SU-DHL-6 (cell line): Measurements from ENCODE around the gene SLC7A10.

Experiments
- H2AFZ ChIP-seq: fragments of 200-600 bp; sonication (generic); 2 replicates; pipeline ENCODE4 v1.6.1; 2014; ENCODE audit warnings: low read depth, mild to moderate bottlenecking, moderate library complexity, mixed read lengths, antibody characterized with exemption, low read length; ENCODE audit not compliant: severe bottlenecking
- H3F3A ChIP-seq: fragments of 200-600 bp; shearing (Covaris generic); 2 replicates; pipeline ENCODE4 v1.6.0; 2016; ENCODE audit warnings: antibody characterized with exemption, mild to moderate bottlenecking; ENCODE audit not compliant: insufficient read depth
- H3K27ac ChIP-seq: fragments of 200-600 bp; sonication (generic); 2 replicates; pipeline ENCODE4 v1.5.1; 2016; ENCODE audit warnings: low read depth, mild to moderate bottlenecking, low read length, moderate library complexity, mixed read lengths
- H3K27me3 ChIP-seq: fragments of 200-600 bp; sonication (generic), shearing (Covaris generic); 2 replicates; pipeline ENCODE4 v1.6.0; 2014; ENCODE audit warnings: mild to moderate bottlenecking, low read length
- H3K36me3 ChIP-seq: fragments of 200-600 bp; sonication (generic); 2 replicates; pipeline ENCODE4 v1.6.1; 2014; ENCODE audit warnings: mild to moderate bottlenecking, low read length, mixed read lengths
- H3K4me2 ChIP-seq: fragments of 300-600, 200-600 bp; shearing (Covaris generic), sonication (generic); 2 replicates; pipeline ENCODE4 v1.6.0; 2014; ENCODE audit warnings: low read length, low read depth, mild to moderate bottlenecking; ENCODE audit not compliant: poor library complexity, severe bottlenecking
- H3K4me3 ChIP-seq: fragments of 200-600 bp; sonication (generic); 2 replicates; pipeline ENCODE4 v1.5.1; 2014; ENCODE audit warnings: antibody characterized with exemption, low read length, mild to moderate bottlenecking, mixed read lengths; ENCODE audit not compliant: insufficient read depth, poor library complexity, severe bottlenecking
- H3K79me2 ChIP-seq: fragments of 200-600 bp; sonication (generic); 2 replicates; pipeline ENCODE4 v1.6.1; 2014; ENCODE audit warnings: mild to moderate bottlenecking, low read length, moderate library complexity; ENCODE audit not compliant: insufficient read depth
- H3K9ac ChIP-seq: fragments of 200-600 bp; sonication (generic); 2 replicates; pipeline ENCODE4 v1.7.0; 2014; ENCODE audit warnings: mild to moderate bottlenecking, low read length
- H3K9me2 ChIP-seq: fragments of 200-600 bp; sonication (generic); replicated peaks from 2 replicates; pipeline ENCODE4 v1.6.1; 2014; ENCODE audit warnings: low read length; ENCODE audit not compliant: insufficient read depth
- H3K9me3 ChIP-seq: fragments of 200-600 bp; sonication (generic); 2 replicates; pipeline ENCODE4 v1.6.1; 2014; ENCODE audit warnings: low read length, mixed read lengths; ENCODE audit not compliant: insufficient read depth
- H4K20me1 ChIP-seq: fragments of 200-600 bp; sonication (generic); 2 replicates; pipeline ENCODE4 v1.6.1; 2014; ENCODE audit warnings: low read depth, mild to moderate bottlenecking, antibody characterized with exemption, low read length, moderate library complexity, mixed read lengths
- EZH2phosphoT487 ChIP-seq: fragments of 200-600 bp; sonication (generic), shearing (Covaris generic); conservative IDR thresholded peaks from 2 replicates; pipeline ENCODE4 v1.6.1; 2018; ENCODE audit warnings: mild to moderate bottlenecking, antibody characterized with exemption, low read length, moderate library complexity, mixed read lengths
- TF ChIP-seq, protein P1 (sequence below): fragments of 200-600 bp; sonication (generic); IDR thresholded peaks from one replicate; pipeline ENCODE4 v1.5.1; 2017; ENCODE audit warnings: antibody characterized with exemption, mild to moderate bottlenecking, low read length, moderate library complexity; ENCODE audit not compliant: insufficient read depth, poor library complexity, severe bottlenecking

SLC7A10 gene

DNA sequence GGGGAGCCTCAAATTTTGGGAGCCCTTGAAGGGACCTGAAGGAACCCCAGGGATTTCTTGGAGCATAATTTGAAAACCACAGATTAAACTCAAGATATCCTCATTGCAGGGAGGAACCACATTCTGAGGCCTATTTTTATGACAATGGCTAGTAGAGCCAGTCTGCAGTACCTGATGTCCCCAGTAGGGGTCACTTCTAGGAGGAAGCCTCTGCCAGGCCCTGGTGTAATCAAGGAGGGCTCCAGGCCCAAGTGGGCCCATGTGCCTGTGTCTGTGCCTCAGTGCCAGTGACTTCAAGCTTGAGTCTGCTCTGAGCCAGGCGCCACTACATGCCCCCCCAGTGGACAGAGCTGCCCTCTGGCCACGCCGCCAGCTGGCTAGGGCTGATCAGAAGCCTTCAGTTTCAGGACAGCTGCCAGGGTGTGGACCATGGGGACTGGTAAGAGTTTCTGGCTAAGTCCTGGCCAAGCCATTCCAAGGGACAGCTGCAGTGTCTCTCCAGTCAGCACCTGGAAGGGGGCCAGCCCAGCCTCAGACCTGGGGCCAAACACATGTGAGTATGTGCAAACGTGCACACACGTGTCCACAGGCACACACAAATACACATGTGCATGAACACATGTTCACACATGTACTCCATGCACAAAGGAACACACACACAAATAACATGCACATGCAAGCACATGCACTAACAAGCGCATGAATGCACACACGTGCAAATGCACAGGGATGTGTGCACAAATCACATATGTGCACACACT lies 20.5 kb upstream of the SLC7A10 start:
- Histone ChIP-seq H3K27ac (no peak overlapping the region), H3K27me3 (no peaks in the 10 kb centered on the region), H3K9ac (no peak overlapping the region), H3K9me2 (no peaks in the 10 kb centered on the region), H3K79me2 (no peaks in the 10 kb centered on the region), H3K4me3 (no peak overlapping the region), H2AFZ (no peak overlapping the region), H3K4me2 (no peak overlapping the region), H3K36me3 (no peaks in the 10 kb centered on the region), H4K20me1 (no peaks in the 10 kb centered on the region), H3F3A (no peaks in the 10 kb centered on the region), H3K9me3 (0 out of 2 replicates have a peak, but pooled peaks cover 5% of the 10 kb centered on the region)
- TF ChIP-seq, protein P1, sequence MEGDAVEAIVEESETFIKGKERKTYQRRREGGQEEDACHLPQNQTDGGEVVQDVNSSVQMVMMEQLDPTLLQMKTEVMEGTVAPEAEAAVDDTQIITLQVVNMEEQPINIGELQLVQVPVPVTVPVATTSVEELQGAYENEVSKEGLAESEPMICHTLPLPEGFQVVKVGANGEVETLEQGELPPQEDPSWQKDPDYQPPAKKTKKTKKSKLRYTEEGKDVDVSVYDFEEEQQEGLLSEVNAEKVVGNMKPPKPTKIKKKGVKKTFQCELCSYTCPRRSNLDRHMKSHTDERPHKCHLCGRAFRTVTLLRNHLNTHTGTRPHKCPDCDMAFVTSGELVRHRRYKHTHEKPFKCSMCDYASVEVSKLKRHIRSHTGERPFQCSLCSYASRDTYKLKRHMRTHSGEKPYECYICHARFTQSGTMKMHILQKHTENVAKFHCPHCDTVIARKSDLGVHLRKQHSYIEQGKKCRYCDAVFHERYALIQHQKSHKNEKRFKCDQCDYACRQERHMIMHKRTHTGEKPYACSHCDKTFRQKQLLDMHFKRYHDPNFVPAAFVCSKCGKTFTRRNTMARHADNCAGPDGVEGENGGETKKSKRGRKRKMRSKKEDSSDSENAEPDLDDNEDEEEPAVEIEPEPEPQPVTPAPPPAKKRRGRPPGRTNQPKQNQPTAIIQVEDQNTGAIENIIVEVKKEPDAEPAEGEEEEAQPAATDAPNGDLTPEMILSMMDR, result peak; percentile 31
- no peak for TF ChIP-seq EZH2phosphoT487

- no peak for TF ChIP-seq EZH2phosphoT487
- TF ChIP-seq, protein P1, result no peak
- no peaks in the 10 kb centered on the region for H3K9me2 ChIP-seq
- H3K36me3 ChIP-seq, result no peaks in the 10 kb centered on the region
- H3K27me3 ChIP-seq, result no peaks in the 10 kb centered on the region
- H3K9me3 ChIP-seq, result 0 out of 2 replicates have a peak, but pooled peaks cover 5% of the 10 kb centered on the region
- no peak overlapping the region for H3K9ac ChIP-seq
- no peaks in the 10 kb centered on the region for H4K20me1 ChIP-seq
- H3K4me2 ChIP-seq, result no peak overlapping the region
- H3F3A ChIP-seq, result no peaks in the 10 kb centered on the region
- no peak overlapping the region for H2AFZ ChIP-seq
- no peak overlapping the region for H3K4me3 ChIP-seq
- no peaks in the 10 kb centered on the region for H3K79me2 ChIP-seq
- H3K27ac ChIP-seq, result no peak overlapping the region
These were observed 17.3 kb upstream of the SLC7A10 start for GRCh38 chr19:33242911-33243310.

DNA sequence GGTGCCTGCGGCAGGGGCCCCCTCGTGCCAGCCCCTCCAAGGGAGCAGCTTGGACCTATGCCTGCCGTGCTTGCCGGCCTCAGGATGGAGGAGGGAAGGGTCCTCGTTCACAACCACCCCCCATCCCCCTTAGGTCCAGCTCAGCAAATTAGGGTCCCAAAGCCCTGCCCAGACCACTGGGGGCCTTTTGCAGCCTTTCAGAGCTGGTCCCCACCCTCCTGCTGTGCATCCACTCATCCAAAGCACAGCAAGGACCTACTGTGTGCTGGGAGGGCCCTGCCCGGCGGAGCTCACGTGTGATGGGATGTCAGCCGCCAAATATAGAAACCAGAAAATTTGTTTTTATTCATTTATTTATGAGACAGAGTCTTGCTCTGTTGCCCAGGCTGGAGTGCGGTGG lies 16.5 kb upstream of the SLC7A10 start:
- no peak overlapping the region for H3K9ac ChIP-seq
- no peaks in the 10 kb centered on the region for H3K9me2 ChIP-seq
- TF ChIP-seq EZH2phosphoT487, result no peak
- TF ChIP-seq, protein P1, result no peak
- H3K79me2 ChIP-seq, result no peaks in the 10 kb centered on the region
- no peaks in the 10 kb centered on the region for H4K20me1 ChIP-seq
- H3K4me3 ChIP-seq, result no peak overlapping the region
- H3K27me3 ChIP-seq, result no peaks in the 10 kb centered on the region
- 0 out of 2 replicates have a peak, but pooled peaks cover 5% of the 10 kb centered on the region for H3K9me3 ChIP-seq
- no peaks in the 10 kb centered on the region for H3F3A ChIP-seq
- no peak overlapping the region for H3K4me2 ChIP-seq
- H3K27ac ChIP-seq, result no peak overlapping the region
- no peaks in the 10 kb centered on the region for H3K36me3 ChIP-seq
- H2AFZ ChIP-seq, result no peak overlapping the region
